Glutamatergic neuron (in vitro differentiated cells): ENCODE results near the gene BSPH1. TPM values are rescaled to one million over a fixed set of nuclear protein-coding genes. Genes with fewer than 3 reads are reported as not detected.
A peak's percentile ranks its signal among the peaks of the same experiment; 100 is the strongest.
"Not testable (repeated sequence)": the region's sequence is repeated elsewhere in the genome, so short reads cannot be mapped to it uniquely, and the experiment has no call there.

Experiments
- DNase-seq: peaks from one replicate; pipeline ENCODE4 v3.0.0; 2022
- H3K27ac Mint-ChIP-seq: one replicate; pipeline ENCODE4 v1.8.0; 2020; ENCODE audit warnings: mild to moderate bottlenecking, mixed read lengths, inconsistent platforms; ENCODE audit not compliant: unreplicated experiment
- H3K27me3 Mint-ChIP-seq: one replicate; pipeline ENCODE4 v1.8.0; 2020; ENCODE audit warnings: mild to moderate bottlenecking, moderate library complexity, mixed read lengths, inconsistent platforms; ENCODE audit not compliant: unreplicated experiment
- H3K36me3 Mint-ChIP-seq: one replicate; pipeline ENCODE4 v1.8.0; 2020; ENCODE audit warnings: mild to moderate bottlenecking, mixed read lengths, inconsistent platforms; ENCODE audit not compliant: unreplicated experiment
- H3K4me1 Mint-ChIP-seq: one replicate; pipeline ENCODE4 v1.8.0; 2020; ENCODE audit warnings: mild to moderate bottlenecking, low read depth, mixed read lengths, inconsistent platforms; ENCODE audit not compliant: unreplicated experiment
- H3K4me3 Mint-ChIP-seq: one replicate; pipeline ENCODE4 v1.8.0; 2020; ENCODE audit warnings: mild to moderate bottlenecking, mixed read lengths, inconsistent platforms; ENCODE audit not compliant: unreplicated experiment
- H3K9me3 Mint-ChIP-seq: one replicate; pipeline ENCODE4 v1.8.0; 2020; ENCODE audit warnings: mild to moderate bottlenecking, moderate library complexity, mixed read lengths, inconsistent platforms; ENCODE audit not compliant: unreplicated experiment
- total RNA-seq: library from RNA; stranded (reverse); fragmentation: NEBNext Ultra II Directional; extraction: Animal tissue kit (Norgen Biotek cat#: 25700); gene quantifications from one replicate; pipeline ENCODE4 v1.2.1, GENCODE V29; 2021; ENCODE audit not compliant: unreplicated experiment
- TF ChIP-seq, protein P1 (sequence below): fragments of 200-600 bp; sonication (generic); IDR thresholded peaks from one replicate; pipeline ENCODE4 v1.5.0; 2021; ENCODE audit not compliant: partially characterized antibody, unreplicated experiment

The BSPH1 gene
- total RNA-seq, 1 donor from 2014 or later, result not detected

DNA sequence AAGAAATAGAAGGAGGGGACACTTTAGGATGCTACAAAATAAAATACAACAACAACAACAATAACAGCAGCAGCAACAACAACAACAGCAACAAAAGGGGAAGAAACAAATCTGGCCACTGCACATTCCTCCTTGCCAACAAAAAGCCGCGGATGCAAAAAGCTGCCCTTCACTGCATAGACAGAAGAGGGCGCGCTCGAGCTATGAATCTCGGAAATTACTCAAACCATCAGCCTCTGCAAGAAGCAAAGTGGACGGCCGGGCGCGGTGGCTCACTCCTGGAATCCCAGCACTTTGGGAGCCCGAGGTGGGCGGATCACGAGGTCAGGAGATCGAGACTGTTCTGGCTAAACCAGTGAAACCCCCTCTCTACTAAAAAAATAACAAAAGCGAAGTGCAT lies 71.9 kb downstream of the BSPH1 start:
- not testable (repeated sequence) for H3K36me3 Mint-ChIP-seq, H3K4me3 Mint-ChIP-seq, H3K27me3 Mint-ChIP-seq, H3K4me1 Mint-ChIP-seq, H3K27ac Mint-ChIP-seq, DNase-seq, H3K9me3 Mint-ChIP-seq
- TF ChIP-seq, protein P1, sequence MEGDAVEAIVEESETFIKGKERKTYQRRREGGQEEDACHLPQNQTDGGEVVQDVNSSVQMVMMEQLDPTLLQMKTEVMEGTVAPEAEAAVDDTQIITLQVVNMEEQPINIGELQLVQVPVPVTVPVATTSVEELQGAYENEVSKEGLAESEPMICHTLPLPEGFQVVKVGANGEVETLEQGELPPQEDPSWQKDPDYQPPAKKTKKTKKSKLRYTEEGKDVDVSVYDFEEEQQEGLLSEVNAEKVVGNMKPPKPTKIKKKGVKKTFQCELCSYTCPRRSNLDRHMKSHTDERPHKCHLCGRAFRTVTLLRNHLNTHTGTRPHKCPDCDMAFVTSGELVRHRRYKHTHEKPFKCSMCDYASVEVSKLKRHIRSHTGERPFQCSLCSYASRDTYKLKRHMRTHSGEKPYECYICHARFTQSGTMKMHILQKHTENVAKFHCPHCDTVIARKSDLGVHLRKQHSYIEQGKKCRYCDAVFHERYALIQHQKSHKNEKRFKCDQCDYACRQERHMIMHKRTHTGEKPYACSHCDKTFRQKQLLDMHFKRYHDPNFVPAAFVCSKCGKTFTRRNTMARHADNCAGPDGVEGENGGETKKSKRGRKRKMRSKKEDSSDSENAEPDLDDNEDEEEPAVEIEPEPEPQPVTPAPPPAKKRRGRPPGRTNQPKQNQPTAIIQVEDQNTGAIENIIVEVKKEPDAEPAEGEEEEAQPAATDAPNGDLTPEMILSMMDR, result peak; percentile 46

Other genes with a start within 250 kb of the BSPH1 start
- 163 TPM for gene NOP53, start 246.6 kb downstream of the BSPH1 start, total RNA-seq
- gene SELENOW, start 213.5 kb downstream of the BSPH1 start, total RNA-seq, result 291 TPM
- gene TPRX1, start 187.6 kb downstream of the BSPH1 start, total RNA-seq, result not detected
- gene CRX, start 170.2 kb downstream of the BSPH1 start, total RNA-seq, result not detected
- gene TPRX2, start 132.9 kb downstream of the BSPH1 start, total RNA-seq, result not detected
- not detected for gene SULT2A1, start 105.9 kb downstream of the BSPH1 start, total RNA-seq
- gene ELSPBP1, start 2.5 kb upstream of the BSPH1 start, total RNA-seq, result not detected
- not detected for gene CABP5, start 51.9 kb upstream of the BSPH1 start, total RNA-seq
- gene PLA2G4C, start 118.6 kb upstream of the BSPH1 start, total RNA-seq, result 2.5 TPM
- gene LIG1, start 178.2 kb upstream of the BSPH1 start, total RNA-seq, result 16.9 TPM
- gene ZSWIM9, start 178.5 kb upstream of the BSPH1 start, total RNA-seq, result 6.7 TPM